ENCODE results near the gene NTSR1.

GRCh38 chr20:62684981-62685380 is 23.7 kb upstream of the NTSR1 start:
- TF ChIP-seq POLR2AphosphoS5 (IDR thresholded peaks at IDR 0.05; ENCODE audit: low read depth): no peak
- no peak for TF ChIP-seq CTCF (IDR thresholded peaks at IDR 0.05; ENCODE audit: insufficient read depth, low read length)
- no peak for TF ChIP-seq REST (IDR thresholded peaks at IDR 0.05; ENCODE audit: insufficient replicate concordance, low read depth)
- TF ChIP-seq SPI1 (IDR thresholded peaks at IDR 0.05; ENCODE audit: borderline replicate concordance, low read depth): no peak
- no peak for TF ChIP-seq GABPA (IDR thresholded peaks at IDR 0.05; ENCODE audit: low read depth)
